ENCODE results near the gene GDF11. TPM values are rescaled to one million over a fixed set of nuclear protein-coding genes. Genes with fewer than 3 reads are reported as not detected.
A peak's percentile ranks its signal among the peaks of the same experiment; 100 is the strongest.

GDF11 gene
- total RNA-seq, 1 donor from 2014 or later = 5.8 TPM

GRCh38 chr12:55719371-55719770 lies 23.6 kb upstream of the GDF11 start:
- Histone ChIP-seq H3K27me3 (no peaks in the 10 kb centered on the region), H3K4me3 (no peak overlapping the region), H3K36me3 (peaks cover 25% of the 10 kb centered on the region), H3K9me3 (no peaks in the 10 kb centered on the region), H3K27ac (no peak overlapping the region), H3K4me1 (peaks cover 51% of the 10 kb centered on the region)
- DNase-seq (no peak), ATAC-seq (no peak)
- no peak for TF ChIP-seq CTCF (IDR thresholded peaks at IDR 0.05)
- intact Hi-C loops (cut with DNase I) = no loop called here

DNA sequence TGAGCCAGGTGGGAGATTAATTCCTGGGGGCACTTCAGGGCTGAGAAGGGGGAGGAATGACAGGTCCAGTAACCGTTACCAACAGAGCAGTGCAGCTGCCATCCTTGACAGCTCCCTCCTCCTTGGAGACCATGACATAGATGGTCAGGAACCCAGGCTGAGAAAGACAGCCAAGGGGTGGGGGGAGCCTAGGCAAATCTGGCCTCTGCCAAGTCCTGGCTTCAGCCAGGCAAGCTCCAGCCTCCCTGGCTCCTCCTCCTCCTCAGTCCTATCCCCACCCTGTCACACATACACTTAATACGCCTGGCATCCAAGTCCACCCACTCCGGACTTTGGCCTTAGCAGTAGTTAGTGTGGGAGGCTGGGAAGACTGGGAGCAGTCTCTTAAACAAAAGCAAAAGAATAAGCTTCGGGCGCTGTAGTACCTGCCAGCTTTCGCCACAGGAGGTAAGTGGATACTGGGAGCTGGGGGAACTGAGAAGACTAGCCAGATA lies 22.8 kb upstream of the GDF11 start, which contains the start of gene RDH5:
TSS of gene RDH5 (plus strand) at position 323 of the 494 bp plus-strand sequence. CDS start 792 bp downstream, outside the sequence.
- H3K4me3 ChIP-seq = no peak within 1 kb of the TSS
- intact Hi-C loops (cut with DNase I) = no loop called here
- H3K9me3 ChIP-seq = no peaks in the 10 kb centered on the region
- no peaks in the 10 kb centered on the region for H3K27me3 ChIP-seq
- no peak for TF ChIP-seq CTCF (IDR thresholded peaks at IDR 0.05)
- peaks cover 33% of the 10 kb centered on the region for H3K36me3 ChIP-seq
- H3K4me1 ChIP-seq = peaks cover 53% of the 10 kb centered on the region
- no peak for DNase-seq
- ATAC-seq = no peak
- peak within 1 kb of the TSS; percentile 36 for H3K27ac ChIP-seq

DNA sequence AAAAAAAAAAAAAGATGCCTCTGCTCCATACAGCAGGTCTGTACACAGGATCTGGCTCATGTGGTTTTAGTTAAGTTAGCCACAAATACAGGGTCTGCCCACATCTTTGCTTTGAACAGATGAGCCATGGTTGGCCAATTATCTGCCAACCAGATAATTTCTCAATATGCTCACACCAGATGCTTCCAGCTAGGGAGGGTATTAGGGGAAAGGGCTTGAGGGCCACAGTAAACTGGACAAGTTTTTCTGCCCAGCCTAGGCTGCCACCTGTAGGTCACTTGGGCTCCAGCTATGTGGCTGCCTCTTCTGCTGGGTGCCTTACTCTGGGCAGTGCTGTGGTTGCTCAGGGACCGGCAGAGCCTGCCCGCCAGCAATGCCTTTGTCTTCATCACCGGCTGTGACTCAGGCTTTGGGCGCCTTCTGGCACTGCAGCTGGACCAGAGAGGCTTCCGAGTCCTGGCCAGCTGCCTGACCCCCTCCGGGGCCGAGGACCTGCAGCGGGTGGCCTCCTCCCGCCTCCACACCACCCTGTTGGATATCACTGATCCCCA lies 22.0 kb upstream of the GDF11 start:
- Histone ChIP-seq H3K9me3 (no peaks in the 10 kb centered on the region), H3K27ac (no peak overlapping the region), H3K27me3 (no peaks in the 10 kb centered on the region), H3K4me1 (peaks cover 57% of the 10 kb centered on the region), H3K4me3 (no peak overlapping the region), H3K36me3 (peaks cover 41% of the 10 kb centered on the region)
- intact Hi-C loops (cut with DNase I) = no loop called here
- ATAC-seq = peak; percentile 76
- peak; percentile 78 for DNase-seq
- TF ChIP-seq CTCF (IDR thresholded peaks at IDR 0.05) = peak; percentile 53

GRCh38 chr12:55721601-55722213 lies 21.2 kb upstream of the GDF11 start:
- no peak for ATAC-seq
- intact Hi-C loops (cut with DNase I) = no loop called here
- no peaks in the 10 kb centered on the region for H3K9me3 ChIP-seq
- peaks cover 49% of the 10 kb centered on the region for H3K36me3 ChIP-seq
- H3K27ac ChIP-seq = no peak overlapping the region
- H3K4me1 ChIP-seq = peaks cover 64% of the 10 kb centered on the region
- DNase-seq = peak; percentile 64
- no peak overlapping the region for H3K4me3 ChIP-seq
- no peaks in the 10 kb centered on the region for H3K27me3 ChIP-seq
- no peak for TF ChIP-seq CTCF (IDR thresholded peaks at IDR 0.05)

DNA sequence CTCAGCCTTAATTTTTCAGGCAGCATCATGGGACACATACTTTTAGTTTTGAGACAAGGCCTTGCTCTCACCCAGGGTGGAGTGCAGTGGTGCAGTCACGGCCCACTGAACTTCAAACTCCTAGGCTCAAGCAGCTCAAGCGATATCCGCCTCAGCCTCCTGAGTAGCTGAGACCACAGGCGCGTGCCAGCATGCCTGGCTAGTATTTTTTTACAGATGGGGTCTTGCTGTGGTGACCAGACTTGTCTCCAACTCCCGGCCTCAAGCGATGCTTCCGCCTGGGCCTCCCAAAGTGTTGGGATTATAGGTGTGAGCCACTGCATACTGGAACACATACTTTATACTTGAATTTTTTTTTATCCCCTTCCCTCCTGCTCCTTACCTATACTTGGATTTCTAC lies 20.0 kb upstream of the GDF11 start:
- TF ChIP-seq CTCF (IDR thresholded peaks at IDR 0.05) = no peak
- Histone ChIP-seq H3K27me3 (no peaks in the 10 kb centered on the region), H3K9me3 (no peaks in the 10 kb centered on the region), H3K27ac (no peak overlapping the region), H3K4me1 (peaks cover 62% of the 10 kb centered on the region), H3K36me3 (peaks cover 56% of the 10 kb centered on the region), H3K4me3 (no peak overlapping the region)
- ATAC-seq = no peak
- DNase-seq = no peak
- intact Hi-C loops (cut with DNase I) = no loop called here
